Erythroblast (primary cell): Measurements from ENCODE around the gene SLC25A25.

Experiments
- GATA1 ChIP-seq: IDR thresholded peaks from 2 replicates; pipeline ENCODE4 v1.6.1; 2011; ENCODE audit warnings: low read depth, mild to moderate bottlenecking, control low read depth, low read length, moderate library complexity
- POLR2A ChIP-seq: IDR thresholded peaks from 2 replicates; pipeline ENCODE4 v1.6.1; 2011; ENCODE audit warnings: mild to moderate bottlenecking, low read length

DNA sequence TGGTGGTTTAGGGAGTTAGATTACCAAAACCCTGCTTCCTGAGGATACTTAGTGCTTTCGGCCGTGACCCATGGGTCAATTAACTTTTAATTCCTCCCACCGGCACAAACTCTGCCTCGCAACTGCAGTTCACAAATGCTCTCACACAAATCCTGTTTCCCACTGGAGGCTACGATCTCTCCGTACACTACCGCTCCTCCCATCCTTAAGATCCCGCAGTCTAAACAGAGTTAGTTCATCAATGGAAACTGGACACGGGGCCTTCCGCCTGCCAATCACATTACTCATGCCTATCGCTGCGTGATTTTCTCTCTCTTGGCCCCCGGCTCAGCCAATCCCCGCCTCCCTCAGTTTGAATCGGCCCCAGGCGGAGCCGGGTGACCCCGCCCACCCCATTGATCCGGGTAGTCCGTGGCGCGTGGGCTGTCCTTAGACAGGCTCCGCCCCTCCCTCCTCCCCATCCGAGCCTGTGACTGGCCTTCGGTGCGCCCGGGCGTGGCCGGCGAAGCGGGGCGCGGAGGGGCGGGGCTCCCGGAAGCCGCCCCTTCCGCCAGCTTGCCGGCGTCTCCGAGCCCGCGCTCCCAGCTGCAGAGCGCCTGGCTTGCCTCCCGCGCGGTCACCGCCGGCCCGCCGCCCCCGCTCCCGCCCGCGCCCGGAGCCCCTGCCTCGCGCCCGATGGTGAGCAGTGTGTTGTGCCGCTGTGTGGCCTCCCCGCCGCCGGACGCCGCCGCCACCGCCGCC is at the start of gene SLC25A25:
- TF ChIP-seq POLR2A (peak; percentile 74), GATA1 (no peak)
